Activated T-cell treated with anti-CD3 and anti-CD28 coated beads, Interleukin-2, amount 50 U/mL, for 24 hours (primary cell): ENCODE results near the gene COL15A1.
A peak's percentile ranks its signal among the peaks of the same experiment; 100 is the strongest.

Source experiments
- DNase-seq: peaks from one replicate; pipeline ENCODE4 v3.0.0-alpha.2; 2020
- H3K27ac Mint-ChIP-seq: 2 replicates; pipeline ENCODE4 v1.8.0; 2020; ENCODE audit warnings: mild to moderate bottlenecking, mixed read lengths
- H3K27me3 Mint-ChIP-seq: 2 replicates; pipeline ENCODE4 v1.8.0; 2020; ENCODE audit warnings: mixed read lengths
- H3K36me3 Mint-ChIP-seq: 2 replicates; pipeline ENCODE4 v1.8.0; 2020; ENCODE audit warnings: low read depth, mixed read lengths
- H3K4me1 Mint-ChIP-seq: 2 replicates; pipeline ENCODE4 v1.8.0; 2020; ENCODE audit warnings: low read depth, mixed read lengths
- H3K4me3 Mint-ChIP-seq: 2 replicates; pipeline ENCODE4 v1.8.0; 2020; ENCODE audit warnings: mild to moderate bottlenecking, moderate library complexity, mixed read lengths
- H3K9me3 Mint-ChIP-seq: 2 replicates; pipeline ENCODE4 v1.8.0; 2020; ENCODE audit warnings: mixed read lengths

COL15A1 gene

GRCh38 chr9:99039505-99040182, 95.9 kb downstream of the COL15A1 start:
- DNase-seq = no peak
- no peak overlapping the region for H3K4me3 Mint-ChIP-seq
- no peaks in the 10 kb centered on the region for H3K27me3 Mint-ChIP-seq
- peaks cover 8% of the 10 kb centered on the region for H3K9me3 Mint-ChIP-seq
- H3K27ac Mint-ChIP-seq = peak overlapping the region; percentile 5
- H3K4me1 Mint-ChIP-seq = peaks cover 40% of the 10 kb centered on the region
- H3K36me3 Mint-ChIP-seq = no peaks in the 10 kb centered on the region

GRCh38 chr9:99040251-99040900, 96.7 kb downstream of the COL15A1 start:
- no peak overlapping the region for H3K4me3 Mint-ChIP-seq
- H3K27ac Mint-ChIP-seq = no peak overlapping the region
- peaks cover 11% of the 10 kb centered on the region for H3K9me3 Mint-ChIP-seq
- no peaks in the 10 kb centered on the region for H3K36me3 Mint-ChIP-seq
- H3K27me3 Mint-ChIP-seq = no peaks in the 10 kb centered on the region
- DNase-seq = no peak
- peaks cover 41% of the 10 kb centered on the region for H3K4me1 Mint-ChIP-seq

DNA sequence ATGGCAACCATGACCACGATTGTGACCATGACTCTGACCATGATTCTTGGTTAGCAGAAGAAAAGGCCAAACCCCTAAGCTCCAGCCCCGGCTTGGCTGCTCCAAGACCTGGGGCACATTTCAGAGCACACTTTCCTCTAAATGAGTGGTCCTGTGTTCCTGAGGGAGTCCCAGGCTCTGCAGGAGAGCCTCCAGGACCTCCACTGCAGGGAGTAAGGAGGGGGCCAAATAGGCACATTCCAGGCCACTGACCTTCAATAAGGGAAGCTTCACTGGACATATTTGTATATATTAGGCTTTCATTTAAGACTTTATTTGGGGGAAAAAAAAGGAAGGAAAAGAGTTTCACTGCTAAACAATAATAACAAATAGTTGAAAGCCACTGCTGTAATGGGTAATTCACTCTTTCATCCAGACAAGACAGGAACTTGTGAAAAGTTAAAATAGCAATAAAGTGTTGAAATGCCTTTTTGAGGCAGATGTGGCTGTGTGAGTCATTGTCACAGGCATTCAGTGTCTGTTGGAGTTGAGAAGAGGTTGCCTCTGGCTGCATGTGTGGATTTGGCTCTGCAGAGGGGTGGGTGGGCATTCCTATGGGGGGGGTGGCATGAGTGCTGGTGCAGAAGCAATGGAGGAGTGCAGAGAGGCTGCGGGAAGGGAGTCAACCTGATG, 97.3 kb downstream of the COL15A1 start:
- Mint-ChIP-seq H3K4me3 (no peak overlapping the region), H3K9me3 (peaks cover 11% of the 10 kb centered on the region), H3K36me3 (no peaks in the 10 kb centered on the region), H3K27me3 (no peaks in the 10 kb centered on the region), H3K27ac (no peak overlapping the region), H3K4me1 (peaks cover 38% of the 10 kb centered on the region)
- DNase-seq = no peak

DNA sequence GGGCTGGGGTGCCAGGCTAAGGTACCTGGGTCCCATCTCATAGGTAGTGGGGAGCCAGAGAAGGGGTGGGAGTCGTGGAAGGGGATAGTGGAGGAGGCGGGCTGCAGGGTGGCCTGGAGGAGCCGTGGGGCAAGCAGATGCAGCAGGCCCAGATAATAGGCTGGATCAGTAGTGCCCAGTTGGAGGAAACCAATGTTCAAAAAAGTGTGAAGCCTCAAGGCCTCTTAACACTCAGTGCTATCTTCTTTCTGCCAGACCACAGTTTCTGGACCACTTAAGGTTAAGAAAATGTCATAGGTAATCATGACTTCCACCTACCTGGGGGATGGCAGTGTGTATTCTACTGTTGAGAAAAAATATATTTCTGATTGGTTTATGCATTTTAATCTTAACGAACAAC, 97.9 kb downstream of the COL15A1 start:
- Mint-ChIP-seq H3K9me3 (peaks cover 11% of the 10 kb centered on the region), H3K4me1 (peaks cover 37% of the 10 kb centered on the region), H3K27me3 (no peaks in the 10 kb centered on the region), H3K4me3 (no peak overlapping the region), H3K36me3 (no peaks in the 10 kb centered on the region), H3K27ac (no peak overlapping the region)
- no peak for DNase-seq

GRCh38 chr9:99042620-99043019, 98.9 kb downstream of the COL15A1 start:
- H3K27ac Mint-ChIP-seq = no peak overlapping the region
- peaks cover 36% of the 10 kb centered on the region for H3K4me1 Mint-ChIP-seq
- no peaks in the 10 kb centered on the region for H3K27me3 Mint-ChIP-seq
- no peaks in the 10 kb centered on the region for H3K36me3 Mint-ChIP-seq
- DNase-seq = no peak
- peaks cover 11% of the 10 kb centered on the region for H3K9me3 Mint-ChIP-seq
- no peak overlapping the region for H3K4me3 Mint-ChIP-seq

- peaks cover 11% of the 10 kb centered on the region for H3K9me3 Mint-ChIP-seq
- no peak overlapping the region for H3K27ac Mint-ChIP-seq
- peaks cover 35% of the 10 kb centered on the region for H3K4me1 Mint-ChIP-seq
- DNase-seq = no peak
- H3K36me3 Mint-ChIP-seq = no peaks in the 10 kb centered on the region
- H3K4me3 Mint-ChIP-seq = no peak overlapping the region
- no peaks in the 10 kb centered on the region for H3K27me3 Mint-ChIP-seq
These were observed 101.1 kb downstream of the COL15A1 start for GRCh38 chr9:99044827-99045226.

- Mint-ChIP-seq H3K36me3 (no peaks in the 10 kb centered on the region), H3K27ac (no peak overlapping the region), H3K27me3 (no peaks in the 10 kb centered on the region), H3K4me1 (peaks cover 31% of the 10 kb centered on the region), H3K9me3 (peaks cover 11% of the 10 kb centered on the region), H3K4me3 (no peak overlapping the region)
- no peak for DNase-seq
These were observed 102.4 kb downstream of the COL15A1 start for GRCh38 chr9:99046068-99046467.

DNA sequence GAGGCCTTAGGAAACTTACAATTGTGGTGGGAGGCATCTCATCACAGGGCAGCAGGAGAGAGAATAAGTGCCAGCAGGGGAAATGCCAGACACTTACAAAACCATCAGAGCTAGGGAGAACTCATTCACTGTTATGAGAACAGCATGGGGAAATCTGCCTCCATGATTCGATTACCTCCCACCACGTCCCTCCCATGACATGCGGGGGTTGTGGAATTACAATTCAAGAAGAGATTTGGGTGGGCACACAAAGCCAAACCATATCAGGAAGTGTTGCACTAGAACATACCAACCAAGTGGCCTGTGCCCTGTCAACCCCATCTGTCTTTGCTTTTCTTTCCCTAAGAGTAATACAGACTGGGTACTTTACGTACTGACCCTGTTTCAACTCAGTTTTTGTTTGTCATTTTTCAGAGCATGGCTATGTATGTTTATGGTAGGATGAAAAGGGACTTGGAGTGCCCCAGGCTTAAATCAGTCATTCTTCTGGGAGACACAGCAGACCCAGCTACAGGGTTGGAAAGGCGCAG, 102.9 kb downstream of the COL15A1 start:
- H3K27ac Mint-ChIP-seq = no peak overlapping the region
- peaks cover 26% of the 10 kb centered on the region for H3K4me1 Mint-ChIP-seq
- no peaks in the 10 kb centered on the region for H3K27me3 Mint-ChIP-seq
- peaks cover 11% of the 10 kb centered on the region for H3K9me3 Mint-ChIP-seq
- DNase-seq = no peak
- H3K4me3 Mint-ChIP-seq = no peak overlapping the region
- H3K36me3 Mint-ChIP-seq = no peaks in the 10 kb centered on the region

DNA sequence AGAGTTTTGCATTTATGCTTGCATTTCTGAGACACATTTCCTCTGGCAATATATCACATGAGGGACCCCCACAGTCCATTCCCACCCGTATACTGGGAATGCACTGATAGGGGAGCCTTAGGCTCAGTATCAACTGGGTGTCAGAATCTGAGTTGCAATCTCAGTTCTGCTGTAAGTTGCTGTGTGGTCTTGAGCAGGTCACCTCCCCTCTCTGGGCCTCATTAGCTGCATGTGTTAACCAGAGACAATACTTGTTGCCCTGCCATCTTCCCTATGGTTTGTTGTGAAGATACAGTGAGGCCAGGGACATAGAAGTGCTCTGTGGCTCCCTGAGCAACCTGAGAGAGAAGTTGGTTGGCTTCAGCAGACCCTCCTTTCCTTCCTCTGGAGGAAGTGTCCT, 105.5 kb downstream of the COL15A1 start:
- Mint-ChIP-seq H3K36me3 (no peaks in the 10 kb centered on the region), H3K4me3 (no peak overlapping the region), H3K27me3 (no peaks in the 10 kb centered on the region), H3K27ac (no peak overlapping the region), H3K4me1 (peaks cover 48% of the 10 kb centered on the region), H3K9me3 (peaks cover 7% of the 10 kb centered on the region)
- DNase-seq = no peak

GRCh38 chr9:99049641-99050040, 105.9 kb downstream of the COL15A1 start:
- Mint-ChIP-seq H3K36me3 (no peaks in the 10 kb centered on the region), H3K27ac (no peak overlapping the region), H3K9me3 (peaks cover 3% of the 10 kb centered on the region), H3K4me1 (peaks cover 52% of the 10 kb centered on the region), H3K27me3 (no peaks in the 10 kb centered on the region), H3K4me3 (no peak overlapping the region)
- no peak for DNase-seq

GRCh38 chr9:99050292-99050911, 106.7 kb downstream of the COL15A1 start:
- Mint-ChIP-seq H3K4me1 (peaks cover 52% of the 10 kb centered on the region), H3K4me3 (no peak overlapping the region), H3K27ac (no peak overlapping the region), H3K27me3 (no peaks in the 10 kb centered on the region), H3K36me3 (no peaks in the 10 kb centered on the region), H3K9me3 (no peaks in the 10 kb centered on the region)
- DNase-seq = no peak

GRCh38 chr9:99050924-99051323, 107.2 kb downstream of the COL15A1 start:
- H3K4me1 Mint-ChIP-seq = peaks cover 54% of the 10 kb centered on the region

GRCh38 chr9:99051406-99051805, 107.7 kb downstream of the COL15A1 start:
- Mint-ChIP-seq H3K27me3 (no peaks in the 10 kb centered on the region), H3K27ac (no peak overlapping the region), H3K9me3 (no peaks in the 10 kb centered on the region), H3K36me3 (no peaks in the 10 kb centered on the region), H3K4me3 (no peak overlapping the region), H3K4me1 (peaks cover 59% of the 10 kb centered on the region)
- no peak for DNase-seq

More at GRCh38 chr9:99050924-99051323, 107.2 kb downstream of the COL15A1 start:
- Mint-ChIP-seq H3K27me3 (no peaks in the 10 kb centered on the region), H3K27ac (no peak overlapping the region), H3K4me3 (no peak overlapping the region), H3K9me3 (no peaks in the 10 kb centered on the region), H3K36me3 (no peaks in the 10 kb centered on the region)
- DNase-seq = no peak

GRCh38 chr9:99051851-99052250, 108.1 kb downstream of the COL15A1 start:
- Mint-ChIP-seq H3K4me1 (peaks cover 63% of the 10 kb centered on the region), H3K36me3 (no peaks in the 10 kb centered on the region), H3K9me3 (no peaks in the 10 kb centered on the region), H3K27ac (no peak overlapping the region), H3K27me3 (no peaks in the 10 kb centered on the region), H3K4me3 (no peak overlapping the region)
- no peak for DNase-seq
